ENCODE data around the gene MAP2K5. TPM values are rescaled to one million over a fixed set of nuclear protein-coding genes. Genes with fewer than 3 reads are reported as not detected.

The MAP2K5 gene
- total RNA-seq, 1 experiment from 2014 or later, result 15.0 TPM

- Histone ChIP-seq H3K9ac (ENCODE audit: extremely low read depth, insufficient read length, low read length) (no peak overlapping the region), H4K20me1 (ENCODE audit: control insufficient read depth, insufficient read depth, insufficient read length) (no peaks in the 10 kb centered on the region), H3K4me1 (ENCODE audit: insufficient read depth, low read length) (no peaks in the 10 kb centered on the region), H2BK12ac (ENCODE audit: insufficient read length, low read depth, low read length) (no peak overlapping the region), H2BK5ac (ENCODE audit: insufficient read length, low read length) (no peak overlapping the region), H3K14ac (ENCODE audit: insufficient read depth, low read length) (no peak overlapping the region), H3K79me1 (ENCODE audit: insufficient read depth, low read depth, low read length, poor library complexity, severe bottlenecking) (no peaks in the 10 kb centered on the region), H2AFZ (ENCODE audit: low read length) (no peak overlapping the region), H3K4me2 (ENCODE audit: insufficient read depth, insufficient read length, low read length) (no peak overlapping the region), H4K5ac (ENCODE audit: insufficient read length, low read depth, low read length) (no peak overlapping the region), H3K27ac (ENCODE audit: insufficient read length, low read depth, low read length) (no peak overlapping the region), H3K79me2 (ENCODE audit: insufficient read depth, low read length) (no peaks in the 10 kb centered on the region), H4K91ac (ENCODE audit: insufficient read length, low read depth, low read length) (no peak overlapping the region), H3K4ac (ENCODE audit: low read depth, low read length) (no peak overlapping the region), H4K8ac (replicated peaks; ENCODE audit: insufficient read length, low read depth, low read length) (no peak overlapping the region), H3K56ac (ENCODE audit: insufficient read length, low read depth, low read length) (no peak overlapping the region), H3T11ph (ENCODE audit: low read length) (no peak overlapping the region), H3K27me3 (ENCODE audit: insufficient read depth, low read length) (no peaks in the 10 kb centered on the region), H3K23me2 (ENCODE audit: insufficient read length, low read depth, low read length, poor library complexity, severe bottlenecking) (no peaks in the 10 kb centered on the region), H2BK120ac (ENCODE audit: low read depth, low read length, poor library complexity, severe bottlenecking) (no peak overlapping the region), H2BK15ac (ENCODE audit: low read depth, low read length) (no peak overlapping the region), H3K23ac (ENCODE audit: insufficient read length, low read depth, low read length) (no peak overlapping the region), H2AK5ac (ENCODE audit: insufficient read length, low read length) (no peak overlapping the region), H2BK20ac (ENCODE audit: low read depth, low read length, poor library complexity, severe bottlenecking) (no peak overlapping the region), H3K18ac (ENCODE audit: insufficient read length, low read depth, low read length) (no peak overlapping the region), H3K9me3 (ENCODE audit: control insufficient read depth, low read depth, low read length) (no peaks in the 10 kb centered on the region)
- no peak for TF ChIP-seq CTCF (conservative IDR thresholded peaks at IDR 0.05)
- Mint-ChIP-seq H3K27ac (no peak overlapping the region), H3K4me1 (peaks cover 0 to 2% of the 10 kb centered on the region in 2 experiments; a peak in 1 of 4 replicates), H3K9me3 (no peaks in the 10 kb centered on the region), H3K27me3 (ENCODE audit: low read depth) (no peaks in the 10 kb centered on the region), H3K4me3 (no peak overlapping the region), H3K36me3 (ENCODE audit: insufficient read depth in 1 of 3, low read depth in 3 of 3) (no peaks in the 10 kb centered on the region)
- no peak for DNase-seq
- no CpG with 5 or more reads among the region's 7 CpGs for WGBS (ENCODE audit: extremely low coverage, insufficient read length, low lambda C conversion rate)
These were observed 216.3 kb downstream of the MAP2K5 start for GRCh38 chr15:67758619-67759300.
